Left ventricle myocardium inferior (tissue), 1 donor: Measurements from ENCODE around the gene CCM2L. TPM values are rescaled to one million over a fixed set of nuclear protein-coding genes. Genes with fewer than 3 reads are reported as not detected.

Experiments used
- DNase-seq: peaks from one replicate; pipeline ENCODE4 v3.0.0-alpha.2; 2020
- H3K27ac ChIP-seq: fragments of 200-600 bp; replicated peaks from 2 replicates; pipeline ENCODE4 v1.8.0; 2021
- H3K27me3 ChIP-seq: fragments of 200-600 bp; 2 replicates; pipeline ENCODE4 v1.8.0; 2021; ENCODE audit warnings: low read depth
- H3K36me3 ChIP-seq: fragments of 200-600 bp; 2 replicates; pipeline ENCODE4 v1.8.0; 2021
- H3K4me1 ChIP-seq: fragments of 200-600 bp; 2 replicates; pipeline ENCODE4 v1.8.0; 2021
- H3K4me3 ChIP-seq: fragments of 200-600 bp; 2 replicates; pipeline ENCODE4 v1.8.0; 2021; ENCODE audit warnings: mild to moderate bottlenecking, moderate library complexity
- H3K9me3 ChIP-seq: fragments of 200-600 bp; replicated peaks from 2 replicates; pipeline ENCODE4 v1.8.0; 2021
- intact Hi-C: fragments of 100-400 bp; cut with micrococcal nuclease; formaldehyde crosslinking; loops from one replicate; pipeline ENCODE4 v1.11.0; 2022
- total RNA-seq: library from RNA; stranded (reverse); fragmentation: NEBNext Ultra II Directional; extraction: Animal tissue kit (Norgen Biotek cat#: 25700); gene quantifications from one replicate; pipeline ENCODE4 v1.2.1, GENCODE V29; 2021
- TF ChIP-seq, protein P1 (sequence below): fragments of 200-600 bp; IDR thresholded peaks from 2 replicates; pipeline ENCODE4 v1.8.0; 2021; ENCODE audit warnings: antibody characterized with exemption, mild to moderate bottlenecking, borderline replicate concordance
- donor health status: DM: no; HTN: yes; CAD: no; lungs with severe emphysema.

CCM2L gene
- total RNA-seq, 1 donor from 2014 or later: 7.5 TPM

DNA sequence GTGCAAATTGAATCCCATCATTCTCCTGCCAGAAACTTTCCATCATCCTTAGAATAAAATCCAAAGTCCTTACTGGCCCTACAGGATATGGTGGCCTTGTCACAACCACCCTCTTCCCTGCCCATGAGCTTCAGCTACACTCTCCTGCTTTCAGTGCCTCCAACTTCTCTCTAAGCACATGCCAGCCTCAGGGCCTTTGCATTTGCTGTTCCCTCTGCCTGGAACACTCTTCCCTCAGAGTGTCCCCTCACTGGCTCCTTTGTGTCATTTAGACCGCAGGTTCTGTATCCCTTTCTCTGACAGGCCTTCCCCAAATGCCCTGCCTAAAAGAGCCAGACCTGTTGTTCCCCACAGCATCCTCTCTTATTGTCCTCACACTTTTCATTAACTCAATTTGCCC, 60.0 kb downstream of the CCM2L start:
- Histone ChIP-seq H3K9me3 (no peaks in the 10 kb centered on the region), H3K27ac (no peak overlapping the region), H3K4me1 (no peaks in the 10 kb centered on the region), H3K4me3 (no peak overlapping the region), H3K36me3 (no peaks in the 10 kb centered on the region), H3K27me3 (peaks cover 46% of the 10 kb centered on the region)
- DNase-seq: no peak
- TF ChIP-seq, protein P1, sequence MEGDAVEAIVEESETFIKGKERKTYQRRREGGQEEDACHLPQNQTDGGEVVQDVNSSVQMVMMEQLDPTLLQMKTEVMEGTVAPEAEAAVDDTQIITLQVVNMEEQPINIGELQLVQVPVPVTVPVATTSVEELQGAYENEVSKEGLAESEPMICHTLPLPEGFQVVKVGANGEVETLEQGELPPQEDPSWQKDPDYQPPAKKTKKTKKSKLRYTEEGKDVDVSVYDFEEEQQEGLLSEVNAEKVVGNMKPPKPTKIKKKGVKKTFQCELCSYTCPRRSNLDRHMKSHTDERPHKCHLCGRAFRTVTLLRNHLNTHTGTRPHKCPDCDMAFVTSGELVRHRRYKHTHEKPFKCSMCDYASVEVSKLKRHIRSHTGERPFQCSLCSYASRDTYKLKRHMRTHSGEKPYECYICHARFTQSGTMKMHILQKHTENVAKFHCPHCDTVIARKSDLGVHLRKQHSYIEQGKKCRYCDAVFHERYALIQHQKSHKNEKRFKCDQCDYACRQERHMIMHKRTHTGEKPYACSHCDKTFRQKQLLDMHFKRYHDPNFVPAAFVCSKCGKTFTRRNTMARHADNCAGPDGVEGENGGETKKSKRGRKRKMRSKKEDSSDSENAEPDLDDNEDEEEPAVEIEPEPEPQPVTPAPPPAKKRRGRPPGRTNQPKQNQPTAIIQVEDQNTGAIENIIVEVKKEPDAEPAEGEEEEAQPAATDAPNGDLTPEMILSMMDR: no peak
- intact Hi-C loops: no loop called here

DNA sequence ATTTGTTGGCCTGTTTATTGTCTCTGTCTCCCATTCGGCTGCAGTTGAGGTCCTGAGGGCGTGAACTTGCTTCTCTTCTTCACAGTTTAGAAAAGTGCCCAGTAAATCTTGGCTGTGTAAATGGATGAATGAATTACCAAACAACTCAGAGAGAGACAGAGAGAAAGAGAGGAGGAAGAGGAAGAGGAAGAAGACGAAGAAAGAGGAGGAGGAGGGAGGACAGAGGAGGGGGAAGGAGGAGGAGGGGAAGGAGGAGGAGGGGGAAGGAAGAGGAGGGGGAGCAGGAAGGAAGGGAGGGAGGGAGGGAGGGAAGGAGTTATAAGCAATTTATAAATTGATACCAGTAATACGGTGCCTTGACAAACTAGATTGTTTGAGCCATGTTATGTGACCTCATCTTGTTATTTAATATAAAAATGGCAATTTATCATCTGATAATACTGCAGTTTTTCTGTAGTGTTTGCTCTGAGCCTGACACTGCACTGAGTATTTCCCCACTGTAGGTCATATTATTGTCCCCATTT, 60.5 kb downstream of the CCM2L start:
- Histone ChIP-seq H3K36me3 (no peaks in the 10 kb centered on the region), H3K9me3 (no peaks in the 10 kb centered on the region), H3K27me3 (peaks cover 45% of the 10 kb centered on the region), H3K4me1 (no peaks in the 10 kb centered on the region), H3K27ac (no peak overlapping the region), H3K4me3 (no peak overlapping the region)
- no peak for DNase-seq
- intact Hi-C loops: no loop called here
- TF ChIP-seq, protein P1: no peak

DNA sequence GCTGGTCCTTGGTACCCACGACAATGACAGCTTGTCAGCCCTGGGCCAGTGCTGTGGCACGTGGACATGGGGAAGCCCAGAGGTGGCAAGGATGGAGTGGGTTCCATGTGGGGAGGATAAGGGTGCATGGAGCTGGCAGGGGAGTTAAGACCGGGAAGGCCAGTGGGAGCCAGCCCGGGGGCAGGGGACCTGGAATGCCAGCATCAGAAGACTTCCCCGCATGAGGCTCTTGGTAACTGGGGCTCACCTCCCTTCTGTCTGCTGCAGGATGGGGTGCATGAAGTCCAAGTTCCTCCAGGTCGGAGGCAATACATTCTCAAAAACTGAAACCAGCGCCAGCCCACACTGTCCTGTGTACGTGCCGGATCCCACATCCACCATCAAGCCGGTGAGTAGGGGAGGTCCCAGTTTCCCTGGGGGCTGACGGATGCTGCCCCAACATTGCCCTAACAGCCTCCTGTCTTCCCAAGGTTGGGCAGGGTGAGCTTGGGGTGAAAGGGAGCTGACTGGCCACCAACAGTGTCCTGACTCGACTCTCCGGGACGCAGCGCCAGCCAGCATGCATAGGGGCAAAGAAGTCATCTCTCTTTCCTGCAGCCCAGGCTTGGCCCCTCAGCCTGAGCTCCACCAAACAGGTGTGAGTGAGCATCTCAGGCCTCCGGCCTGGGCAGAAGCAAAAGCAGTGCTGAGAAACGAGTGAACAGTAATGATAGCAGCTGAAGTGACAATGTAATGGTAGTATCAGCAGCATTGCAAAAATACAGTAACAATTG, 61.3 kb downstream of the CCM2L start:
- intact Hi-C loops: no loop called here

GRCh38 chr20:32072168-32072750, 62.0 kb downstream of the CCM2L start:
- TF ChIP-seq, protein P1: no peak
- Histone ChIP-seq H3K9me3 (no peaks in the 10 kb centered on the region), H3K4me3 (no peak overlapping the region), H3K4me1 (no peaks in the 10 kb centered on the region), H3K27me3 (peaks cover 44% of the 10 kb centered on the region), H3K27ac (no peak overlapping the region), H3K36me3 (no peaks in the 10 kb centered on the region)
- intact Hi-C loops: no loop called here
- no peak for DNase-seq

More for the DNA sequence above, 61.3 kb downstream of the CCM2L start:
- TF ChIP-seq, protein P1: no peak
- Histone ChIP-seq H3K4me3 (no peak overlapping the region), H3K4me1 (no peaks in the 10 kb centered on the region), H3K27ac (no peak overlapping the region), H3K36me3 (no peaks in the 10 kb centered on the region), H3K9me3 (no peaks in the 10 kb centered on the region), H3K27me3 (peaks cover 45% of the 10 kb centered on the region)
- no peak for DNase-seq

DNA sequence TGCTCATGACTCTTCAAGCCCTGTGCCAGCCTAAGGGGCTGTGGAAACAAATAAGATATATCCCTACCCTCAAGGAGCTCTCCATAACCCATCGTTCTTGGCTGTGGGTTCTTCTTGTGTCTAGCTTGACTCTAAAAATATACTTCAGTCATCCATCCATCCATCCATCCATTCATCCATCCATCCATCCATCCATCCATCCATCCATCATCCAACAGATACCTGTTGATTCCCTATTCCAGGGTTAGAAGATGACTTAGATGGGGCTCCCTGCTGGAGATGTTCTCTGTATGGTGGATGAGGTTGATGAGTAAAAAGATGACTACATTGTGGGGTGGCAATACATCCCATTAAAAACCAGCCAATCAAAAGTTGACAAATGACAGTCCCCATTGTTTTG, 65.3 kb downstream of the CCM2L start:
- TF ChIP-seq, protein P1: no peak
- Histone ChIP-seq H3K36me3 (no peaks in the 10 kb centered on the region), H3K4me1 (no peaks in the 10 kb centered on the region), H3K4me3 (no peak overlapping the region), H3K9me3 (no peaks in the 10 kb centered on the region), H3K27me3 (peaks cover 27% of the 10 kb centered on the region), H3K27ac (no peak overlapping the region)
- intact Hi-C loops: no loop called here
- no peak for DNase-seq
